Smooth muscle cell (in vitro differentiated cells): ENCODE measurements around the gene KIF26A. TPM values are rescaled to one million over a fixed set of nuclear protein-coding genes. Genes with fewer than 3 reads are reported as not detected.

Experiments used
- DNase-seq: peaks from one replicate; lab custom pipeline; 2025; ENCODE audit not compliant: unreplicated experiment; lab: John Stamatoyannopoulos, UW
- H2AFZ ChIP-seq: fragments of 200-600 bp; sonication (generic); 2 replicates; pipeline ENCODE4 v1.6.0; 2016; ENCODE audit warnings: antibody characterized with exemption, low read depth, mild to moderate bottlenecking
- H3F3A ChIP-seq: fragments of 200-600 bp; sonication (generic); 2 replicates; pipeline ENCODE4 v1.6.0; 2017; ENCODE audit warnings: antibody characterized with exemption, low read depth
- H3K27ac ChIP-seq: fragments of 200-600 bp; sonication (generic); 2 replicates; pipeline ENCODE4 v1.5.1; 2016; ENCODE audit warnings: low read depth, mild to moderate bottlenecking
- H3K27me3 ChIP-seq: fragments of 200-600 bp; sonication (generic); 2 replicates; pipeline ENCODE4 v1.6.1; 2016; ENCODE audit warnings: low read depth, mild to moderate bottlenecking
- H3K36me3 ChIP-seq: fragments of 200-600 bp; sonication (generic); 2 replicates; pipeline ENCODE4 v1.5.1; 2016; ENCODE audit warnings: low read depth
- H3K4me1 ChIP-seq: fragments of 200-600 bp; sonication (generic); 2 replicates; pipeline ENCODE4 v1.5.1; 2016; ENCODE audit warnings: low read depth
- H3K4me2 ChIP-seq: fragments of 200-600 bp; sonication (generic); 2 replicates; pipeline ENCODE4 v1.6.0; 2016; ENCODE audit warnings: mild to moderate bottlenecking
- H3K4me3 ChIP-seq: fragments of 200-600 bp; sonication (generic); 2 replicates; pipeline ENCODE4 v1.5.1; 2016; ENCODE audit warnings: mild to moderate bottlenecking
- H3K79me2 ChIP-seq: fragments of 200-600 bp; sonication (generic); 2 replicates; pipeline ENCODE4 v1.6.0; 2016; ENCODE audit warnings: low read depth, mild to moderate bottlenecking
- H3K9ac ChIP-seq: fragments of 200-600 bp; sonication (generic); 2 replicates; pipeline ENCODE4 v1.6.0; 2016; ENCODE audit warnings: low read depth
- H3K9me3 ChIP-seq: fragments of 200-600 bp; sonication (generic); replicated peaks from 2 replicates; pipeline ENCODE4 v1.5.1; 2016; ENCODE audit warnings: low read depth
- H4K20me1 ChIP-seq: fragments of 200-600 bp; sonication (generic); 2 replicates; pipeline ENCODE4 v1.6.0; 2016; ENCODE audit warnings: low read depth
- WGBS: methylation state at CpG from one replicate; pipeline ENCODE4 v1.1.7; 2016; ENCODE audit warnings: low lambda C conversion rate; 5-methylcytosine and 5-hydroxymethylcytosine counted together
- polyA plus RNA-seq: library from polyadenylated mRNA; unstranded; fragments of >200 nt; fragmentation: Nextera tagmentation; extraction: Ambion mirVana; gene quantifications from 2 replicates; pipeline ENCODE4 v1.2.1, GENCODE V29; 2016
- total RNA-seq: library from RNA; depleted of rRNA; stranded (reverse); fragments of >200 nt; gene quantifications from 2 replicates; pipeline ENCODE4 v1.2.3, GENCODE V29; 2014
- TF ChIP-seq, protein P1 (sequence below): fragments of 200-600 bp; sonication (generic); IDR thresholded peaks from 2 replicates; pipeline ENCODE4 v1.5.1; 2017; ENCODE audit warnings: borderline replicate concordance, mild to moderate bottlenecking, antibody characterized with exemption; ENCODE audit not compliant: insufficient read depth, poor library complexity, severe bottlenecking

The KIF26A gene
- total and polyA plus RNA-seq, 2 experiments from 2014 or later: 4.4 to 5.9 TPM

GRCh38 chr14:104142136-104142945 lies 4.0 kb downstream of the KIF26A start:
- no peak for DNase-seq
- peaks cover under 1% of the 10 kb centered on the region for H3K27me3 ChIP-seq
- peaks cover 16% of the 10 kb centered on the region for H4K20me1 ChIP-seq
- H3F3A ChIP-seq: no peaks in the 10 kb centered on the region
- peaks cover 18% of the 10 kb centered on the region for H3K4me1 ChIP-seq
- WGBS: 96% methylated on average over 11 of the region's 11 CpGs
- no peaks in the 10 kb centered on the region for H3K36me3 ChIP-seq
- H3K4me2 ChIP-seq: no peak overlapping the region
- H3K79me2 ChIP-seq: peaks cover 8% of the 10 kb centered on the region
- no peaks in the 10 kb centered on the region for H3K9me3 ChIP-seq
- H3K27ac ChIP-seq: no peak overlapping the region
- H3K4me3 ChIP-seq: no peak overlapping the region
- H2AFZ ChIP-seq: no peak overlapping the region
- H3K9ac ChIP-seq: no peak overlapping the region
- TF ChIP-seq, protein P1, sequence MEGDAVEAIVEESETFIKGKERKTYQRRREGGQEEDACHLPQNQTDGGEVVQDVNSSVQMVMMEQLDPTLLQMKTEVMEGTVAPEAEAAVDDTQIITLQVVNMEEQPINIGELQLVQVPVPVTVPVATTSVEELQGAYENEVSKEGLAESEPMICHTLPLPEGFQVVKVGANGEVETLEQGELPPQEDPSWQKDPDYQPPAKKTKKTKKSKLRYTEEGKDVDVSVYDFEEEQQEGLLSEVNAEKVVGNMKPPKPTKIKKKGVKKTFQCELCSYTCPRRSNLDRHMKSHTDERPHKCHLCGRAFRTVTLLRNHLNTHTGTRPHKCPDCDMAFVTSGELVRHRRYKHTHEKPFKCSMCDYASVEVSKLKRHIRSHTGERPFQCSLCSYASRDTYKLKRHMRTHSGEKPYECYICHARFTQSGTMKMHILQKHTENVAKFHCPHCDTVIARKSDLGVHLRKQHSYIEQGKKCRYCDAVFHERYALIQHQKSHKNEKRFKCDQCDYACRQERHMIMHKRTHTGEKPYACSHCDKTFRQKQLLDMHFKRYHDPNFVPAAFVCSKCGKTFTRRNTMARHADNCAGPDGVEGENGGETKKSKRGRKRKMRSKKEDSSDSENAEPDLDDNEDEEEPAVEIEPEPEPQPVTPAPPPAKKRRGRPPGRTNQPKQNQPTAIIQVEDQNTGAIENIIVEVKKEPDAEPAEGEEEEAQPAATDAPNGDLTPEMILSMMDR: no peak

DNA sequence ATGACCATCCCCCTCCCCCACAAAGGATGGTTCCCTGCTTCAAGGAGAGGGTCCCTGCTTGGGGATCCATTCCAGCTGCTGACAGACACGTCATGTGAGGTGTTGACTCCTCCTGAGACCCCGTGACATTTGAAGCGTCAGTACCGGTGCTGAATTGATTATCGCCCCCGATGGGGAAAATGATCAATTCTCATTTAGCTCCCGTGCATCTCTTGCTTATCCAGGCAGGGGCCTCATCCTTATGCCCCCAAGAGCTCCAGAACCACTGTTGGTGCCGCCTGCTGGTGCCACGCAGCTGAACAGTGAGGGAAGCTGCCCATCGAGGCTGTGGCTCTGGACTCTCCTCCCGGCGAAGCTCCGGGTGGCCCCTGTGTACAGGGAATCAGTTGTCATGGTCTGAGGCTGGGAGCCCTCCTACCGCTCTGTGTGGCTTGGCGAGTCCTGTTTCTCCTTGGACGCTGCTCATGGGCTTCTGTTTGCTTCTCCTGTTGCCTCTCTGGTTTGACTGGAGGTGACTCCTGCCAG lies 4.6 kb downstream of the KIF26A start:
- H3K27ac ChIP-seq: no peak overlapping the region
- 96% methylated on average over 16 of the region's 16 CpGs for WGBS
- peaks cover 16% of the 10 kb centered on the region for H4K20me1 ChIP-seq
- H3F3A ChIP-seq: no peaks in the 10 kb centered on the region
- no peak overlapping the region for H3K4me2 ChIP-seq
- no peak for DNase-seq
- H3K79me2 ChIP-seq: peaks cover 8% of the 10 kb centered on the region
- H3K9me3 ChIP-seq: no peaks in the 10 kb centered on the region
- no peaks in the 10 kb centered on the region for H3K27me3 ChIP-seq
- H3K36me3 ChIP-seq: no peaks in the 10 kb centered on the region
- TF ChIP-seq, protein P1: no peak
- peaks cover 17% of the 10 kb centered on the region for H3K4me1 ChIP-seq
- H3K9ac ChIP-seq: no peak overlapping the region
- H2AFZ ChIP-seq: no peak overlapping the region
- no peak overlapping the region for H3K4me3 ChIP-seq

DNA sequence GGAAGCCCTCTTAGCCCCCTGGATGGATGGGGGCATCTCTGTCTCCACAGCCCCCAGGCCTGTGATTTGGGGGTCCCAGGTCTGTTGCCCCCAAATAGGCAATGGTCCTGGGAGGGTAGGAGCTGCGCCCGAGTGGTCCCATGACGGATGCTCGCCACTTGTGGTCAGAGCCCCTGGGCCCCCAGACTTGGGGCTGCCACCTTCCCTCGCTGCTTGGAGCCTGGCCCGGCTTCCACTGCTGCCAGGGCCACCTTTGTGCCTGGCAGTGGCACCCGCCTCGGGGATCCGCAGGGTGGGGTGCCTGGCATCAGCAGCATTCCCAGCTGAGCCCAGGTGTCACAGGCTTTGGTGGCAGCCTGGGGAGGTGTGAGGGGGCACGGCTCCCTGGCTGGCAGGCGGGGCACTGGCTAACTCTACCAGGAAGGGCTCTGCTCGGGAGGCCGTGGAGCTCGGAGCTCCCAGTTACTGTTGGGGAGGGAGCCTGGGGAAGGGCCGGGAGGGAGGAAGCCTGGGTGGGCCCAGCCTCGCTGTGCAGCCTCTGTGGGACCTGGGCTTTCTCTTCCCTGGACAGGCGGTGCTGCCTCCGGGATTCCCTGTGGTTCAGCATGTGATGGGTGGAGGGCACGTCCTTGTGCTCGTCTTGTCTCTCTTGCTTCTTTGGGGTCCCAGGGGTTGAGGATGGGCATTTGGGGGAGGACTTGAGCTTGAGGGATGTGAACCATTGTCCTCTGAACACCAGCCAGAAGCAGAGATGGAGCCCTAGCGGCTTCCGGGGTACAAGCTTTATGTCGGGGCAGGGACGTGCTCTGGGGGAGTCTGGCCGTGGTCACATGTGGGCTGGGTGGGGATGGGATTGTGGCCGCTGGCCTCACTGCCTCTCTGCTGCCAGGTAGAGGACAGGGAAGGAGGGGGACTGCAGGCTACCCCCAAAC lies 5.4 kb downstream of the KIF26A start:
- Histone ChIP-seq H3K4me3 (no peak overlapping the region), H4K20me1 (peaks cover 16% of the 10 kb centered on the region), H3K4me1 (peaks cover 24% of the 10 kb centered on the region), H2AFZ (no peak overlapping the region), H3K27me3 (no peaks in the 10 kb centered on the region), H3K27ac (no peak overlapping the region), H3K9ac (no peak overlapping the region), H3K4me2 (no peak overlapping the region), H3K36me3 (no peaks in the 10 kb centered on the region), H3F3A (no peaks in the 10 kb centered on the region), H3K9me3 (no peaks in the 10 kb centered on the region), H3K79me2 (peaks cover 6% of the 10 kb centered on the region)
- DNase-seq: no peak
- TF ChIP-seq, protein P1: no peak
- 93% methylated on average over 24 of the region's 26 CpGs for WGBS
